GM12865 (cell line): Measurements from ENCODE around the gene PPP4R2.

ENCODE experiments used
- DNase-seq: peaks from one replicate; pipeline ENCODE4 v3.0.0; 2010; ENCODE audit warnings: low read depth
- H3K4me3 ChIP-seq: 2 replicates; pipeline ENCODE4 v1.5.1; 2011; ENCODE audit warnings: mild to moderate bottlenecking, low read depth, low read length, control low read depth
- CTCF ChIP-seq: IDR thresholded peaks from 2 replicates; pipeline ENCODE4 v1.5.1; 2011; ENCODE audit warnings: low read length, control low read depth, low read depth, inconsistent platforms; ENCODE audit not compliant: insufficient read depth; ENCODE audit errors: missing control alignments

The PPP4R2 gene

GRCh38 chr3:73071952-73072351 is 75.3 kb downstream of the PPP4R2 start:
- no peak for DNase-seq
- TF ChIP-seq CTCF = no peak

GRCh38 chr3:73072634-73073033 is 76.0 kb downstream of the PPP4R2 start:
- no peak overlapping the region for H3K4me3 ChIP-seq
- DNase-seq = no peak
- no peak for TF ChIP-seq CTCF

More at GRCh38 chr3:73071952-73072351, 75.3 kb downstream of the PPP4R2 start:
- H3K4me3 ChIP-seq = no peak overlapping the region

- H3K4me3 ChIP-seq = no peak overlapping the region
- DNase-seq = no peak
- no peak for TF ChIP-seq CTCF
Observed at GRCh38 chr3:73073091-73073707, 76.6 kb downstream of the PPP4R2 start.

- no peak overlapping the region for H3K4me3 ChIP-seq
- TF ChIP-seq CTCF = no peak
- DNase-seq = no peak
Observed at GRCh38 chr3:73074781-73075180, 78.2 kb downstream of the PPP4R2 start.

GRCh38 chr3:73080216-73080966 is 83.8 kb downstream of the PPP4R2 start:
- TF ChIP-seq CTCF = no peak
- DNase-seq = peak; percentile 40
- H3K4me3 ChIP-seq = no peak overlapping the region

- DNase-seq = no peak
- H3K4me3 ChIP-seq = no peak overlapping the region
- TF ChIP-seq CTCF = no peak
Observed at GRCh38 chr3:73081140-73081539, 84.5 kb downstream of the PPP4R2 start.

- no peak for DNase-seq
- TF ChIP-seq CTCF = no peak
- H3K4me3 ChIP-seq = no peak overlapping the region
Observed at GRCh38 chr3:73084170-73084569, 87.6 kb downstream of the PPP4R2 start.
